GM12878 (cell line): ENCODE results near the gene GLB1L3. TPM values are rescaled to one million over a fixed set of nuclear protein-coding genes. Genes with fewer than 3 reads are reported as not detected.

ENCODE experiments used
- ATAC-seq: fragments of 200-7000 bp; cut with Tn5 transposase; 3 replicates; pipeline ENCODE4 v1.9.1; 2020; ENCODE audit warnings: mild to moderate bottlenecking, moderate library complexity
- BruUV-seq: library from RNA; stranded (reverse); fragments of 400-500 nt; replicated peaks from 2 replicates; lab custom pipeline; 2021; lab: Mats Ljungman, UMichigan
- CTCF ChIA-PET: fragments of 300-600 bp; sonication (Branson Sonifier 250); formaldehyde crosslinking; extraction: SDS; loops from one replicate; lab custom pipeline; 2021; ENCODE audit warnings: inconsistent platforms; lab: Yijun Ruan, JAX
- POLR2A ChIA-PET: fragments of 350-600 bp; formaldehyde crosslinking; extraction: SDS; loops from one replicate; lab custom pipeline; 2021; ENCODE audit warnings: inconsistent platforms; lab: Charles Lee
- RAD21 ChIA-PET: fragments of 300-600 bp; sonication (Branson Sonifier 250); formaldehyde crosslinking; loops from one replicate; lab custom pipeline; 2023; ENCODE audit warnings: antibody characterized with exemption; ENCODE audit not compliant: unreplicated experiment; lab: Charles Lee
- SMC1A ChIA-PET: fragments of 300-600 bp; sonication (Branson Sonifier 250); formaldehyde crosslinking; loops from one replicate; lab custom pipeline; 2023; ENCODE audit not compliant: unreplicated experiment, uncharacterized antibody; lab: Charles Lee
- DNase-seq: peaks from one replicate; pipeline ENCODE4 v3.0.0-alpha.2; 2011; ENCODE audit warnings: low read depth, low spot score
- FAIRE-seq: peaks from 3 replicates; lab custom pipeline; 2011; peaks lifted over from hg19 to GRCh38; lab: Jason Lieb, UNC
- H2AFZ ChIP-seq: 2 replicates; pipeline ENCODE4 v1.6.0; 2011; ENCODE audit warnings: low read depth, low read length, control low read depth; ENCODE audit not compliant: control insufficient read depth
- H3K27ac ChIP-seq: 2 replicates; pipeline ENCODE4 v1.5.1; 2011; ENCODE audit warnings: control low read depth; ENCODE audit not compliant: control insufficient read depth, insufficient read depth
- H3K27me3 ChIP-seq, 2 experiments: replicated peaks in 1 of 2; 2 replicates each; pipeline versions ENCODE4 v1.6.0 to v1.6.1; 2011; ENCODE audit warnings: low read length in 1 of 2; ENCODE audit not compliant: control insufficient read depth in 2 of 2, insufficient read depth in 2 of 2
- H3K36me3 ChIP-seq, 2 experiments: 2 replicates each; pipeline ENCODE4 v1.5.1; 2011; ENCODE audit warnings: low read length in 1 of 2; ENCODE audit not compliant: control insufficient read depth in 2 of 2, insufficient read depth in 2 of 2
- H3K4me1 ChIP-seq: 2 replicates; pipeline ENCODE4 v1.6.1; 2011; ENCODE audit warnings: mild to moderate bottlenecking, low read length, moderate library complexity, mixed read lengths; ENCODE audit not compliant: control insufficient read depth, insufficient read depth
- H3K4me2 ChIP-seq: 2 replicates; pipeline ENCODE4 v1.6.0; 2011; ENCODE audit warnings: control low read depth; ENCODE audit not compliant: control insufficient read depth, insufficient read depth
- H3K4me3 ChIP-seq: fragments of 200-600 bp; sonication (generic); 2 replicates; pipeline ENCODE4 v1.5.1; 2016
- H3K79me2 ChIP-seq: 2 replicates; pipeline ENCODE4 v1.6.0; 2011; ENCODE audit warnings: low read length; ENCODE audit not compliant: control insufficient read depth, insufficient read depth
- H3K9ac ChIP-seq: 2 replicates; pipeline ENCODE4 v1.8.0; 2011; ENCODE audit warnings: low read length, control low read depth, mixed read lengths; ENCODE audit not compliant: control insufficient read depth, insufficient read depth
- H3K9me3 ChIP-seq: replicated peaks from 3 replicates; pipeline ENCODE4 v1.5.1; 2011; ENCODE audit warnings: mild to moderate bottlenecking, low read length; ENCODE audit not compliant: control insufficient read depth, insufficient read depth
- H4K20me1 ChIP-seq: 2 replicates; pipeline ENCODE4 v1.6.0; 2011; ENCODE audit not compliant: control insufficient read depth, insufficient read depth
- CBX5 ChIP-seq: sonication (generic); IDR thresholded peaks from 2 replicates; pipeline ENCODE4 v1.6.1; 2016; ENCODE audit warnings: low read depth, moderate library complexity, mild to moderate bottlenecking, inconsistent platforms
- CUX1 ChIP-seq: IDR thresholded peaks from 2 replicates; pipeline ENCODE4 v1.6.1; 2012; ENCODE audit warnings: improper control_type of control experiment, low read depth, low read length; ENCODE audit not compliant: insufficient replicate concordance
- HCFC1 ChIP-seq: fragments of 150-350 bp; IDR thresholded peaks from 2 replicates; pipeline ENCODE4 v1.6.1; 2014; ENCODE audit warnings: low read length
- HSF1 ChIP-seq: fragments of 150-350 bp; IDR thresholded peaks from 2 replicates; pipeline ENCODE4 v1.6.1; 2014; ENCODE audit warnings: mild to moderate bottlenecking, low read depth, low read length
- IKZF2 ChIP-seq, 2 experiments: fragments of 450-650 bp; IDR thresholded peaks; 2 replicates each; pipeline ENCODE4 v1.6.1; 2017; ENCODE audit warnings: mild to moderate bottlenecking in 2 of 2, moderate library complexity in 2 of 2
- MEF2B ChIP-seq: fragments of 450-650 bp; IDR thresholded peaks from 2 replicates; pipeline ENCODE4 v1.6.1; 2018; ENCODE audit warnings: mild to moderate bottlenecking, moderate library complexity; ENCODE audit not compliant: partially characterized antibody, poor library complexity, severe bottlenecking
- MLLT1 ChIP-seq: fragments of 450-650 bp; IDR thresholded peaks from 2 replicates; pipeline ENCODE4 v1.6.1; 2016; ENCODE audit warnings: mild to moderate bottlenecking
- MYC ChIP-seq: IDR thresholded peaks from 2 replicates; pipeline ENCODE4 v1.6.1; 2011; ENCODE audit warnings: mild to moderate bottlenecking, low read length, moderate library complexity, inconsistent platforms; ENCODE audit not compliant: insufficient read depth, insufficient replicate concordance, insufficient read length, severe bottlenecking
- NR2C2 ChIP-seq: IDR thresholded peaks from 2 replicates; pipeline ENCODE4 v1.6.1; 2011; ENCODE audit warnings: borderline replicate concordance, low read depth; ENCODE audit not compliant: control insufficient read depth, insufficient read length
- POLR2A ChIP-seq: IDR thresholded peaks from 2 replicates; pipeline ENCODE4 v1.6.1; 2011; ENCODE audit warnings: low read depth, mild to moderate bottlenecking, low read length
- RELB ChIP-seq: fragments of 450-650 bp; IDR thresholded peaks from 2 replicates; pipeline ENCODE4 v1.6.1; 2017; ENCODE audit warnings: low read depth, mild to moderate bottlenecking, moderate library complexity
- RUNX3 ChIP-seq: IDR thresholded peaks from 2 replicates; pipeline ENCODE4 v1.6.1; 2012; ENCODE audit warnings: low read length, inconsistent platforms
- SIX5 ChIP-seq: IDR thresholded peaks from 2 replicates; pipeline ENCODE4 v1.6.1; 2011; ENCODE audit warnings: mild to moderate bottlenecking, low read depth, low read length, moderate library complexity; ENCODE audit not compliant: severe bottlenecking
- ZZZ3 ChIP-seq: IDR thresholded peaks from 2 replicates; pipeline ENCODE4 v1.6.1; 2011; ENCODE audit warnings: low read depth; ENCODE audit not compliant: control insufficient read depth, insufficient read length
- WGBS: methylation state at CpG from one replicate; pipeline ENCODE4 v1.1.6; 2016; ENCODE audit warnings: low lambda C conversion rate; ENCODE audit not compliant: insufficient replicate concordance, insufficient coverage; ENCODE audit errors: missing lambda C conversion rate; 5-methylcytosine and 5-hydroxymethylcytosine counted together
- in situ Hi-C: fragments of 300-500 bp; cut with MboI; formaldehyde crosslinking; loops from 9 replicates; pipeline ENCODE4 v1.14.3; 2018; ENCODE audit warnings: mixed read lengths
- intact Hi-C: fragments of 100-400 bp; cut with micrococcal nuclease; formaldehyde crosslinking; loops from one replicate; pipeline ENCODE4 v1.14.2; 2022; ENCODE audit not compliant: unreplicated experiment
- polyA plus RNA-seq, 11 experiments: library from polyadenylated mRNA; depleted of rRNA in 4 of 11; unstranded in 6 of 11; stranded (reverse) in 5 of 11; fragments of >200 nt; fragmentation: Nextera tagmentation in 4 of 11; fragmentation: Illumina TruSeq in 1 of 11; extraction: Ambion mirVana in 4 of 11; extraction: Trizol in 1 of 11; gene quantifications; 1 replicate in 1 of 11; 2 replicates in 10 of 11; pipeline versions ENCODE4 v1.2.1 to v1.2.3, GENCODE V29; 2011 to 2016; ENCODE audit warnings: inconsistent platforms in 2 of 11, missing spikeins in 2 of 11, low read depth in 1 of 11
- total RNA-seq, 4 experiments: library from RNA; depleted of rRNA in 3 of 4; stranded (reverse); fragments of >200 nt in 3 of 4; fragmentation: Illumina TruSeq in 1 of 4; extraction: Trizol in 1 of 4; gene quantifications; 2 replicates each; pipeline versions ENCODE4 v1.2.1 to v1.2.3, GENCODE V29; 2013 to 2021

GLB1L3 gene
- total and polyA plus RNA-seq, 10 of the 15 experiments (the other 5 are each of a cell fraction or from before 2014, with no cell fraction given) = 0.53 to 2.9 (median 1.9) TPM; not detected in 1

- TF ChIP-seq RELB = no peak
- no peak for TF ChIP-seq CBX5
- no peak for TF ChIP-seq SIX5
- TF ChIP-seq MLLT1 = no peak
- TF ChIP-seq IKZF2 (IDR thresholded peaks at IDR 0.05) = no peak
Observed at GRCh38 chr11:134312807-134313206, 36.6 kb downstream of the GLB1L3 start (continued).

- ChIA-PET CTCF (no interaction called here), SMC1A (no interaction called here), RAD21 (no interaction called here), POLR2A (no interaction called here)
- no peaks in the 10 kb centered on the region for H4K20me1 ChIP-seq
- no peak for FAIRE-seq
- no peaks in the 10 kb centered on the region for H3K4me1 ChIP-seq
- H3K4me3 ChIP-seq = no peak overlapping the region
- ATAC-seq = no peak
- intact Hi-C loops = no loop called here
- H3K79me2 ChIP-seq = no peaks in the 10 kb centered on the region
- H3K9ac ChIP-seq = no peak overlapping the region
- H2AFZ ChIP-seq = no peak overlapping the region
- DNase-seq = no peak
- BruUV-seq = no TSS peak
- H3K36me3 ChIP-seq = no peaks in the 10 kb centered on the region
- H3K4me2 ChIP-seq = no peak overlapping the region
- WGBS = 37% methylated on average over 8 of the region's 10 CpGs
- no peaks in the 10 kb centered on the region; the same call in 2 of the 3 replicates for H3K9me3 ChIP-seq
- H3K27ac ChIP-seq = no peak overlapping the region
- in situ Hi-C loops = no loop called here
- H3K27me3 ChIP-seq = no peaks in the 10 kb centered on the region
- TF ChIP-seq RUNX3 = no peak
- TF ChIP-seq HSF1 = no peak
- TF ChIP-seq POLR2A = no peak
- no peak for TF ChIP-seq ZZZ3
- no peak for TF ChIP-seq MYC
- TF ChIP-seq NR2C2 = no peak
- no peak for TF ChIP-seq HCFC1
- TF ChIP-seq CUX1 = no peak
- no peak for TF ChIP-seq MEF2B
Observed at GRCh38 chr11:134313379-134313778, 37.2 kb downstream of the GLB1L3 start.
